Tibial nerve (tissue), 4 donors: Measurements from ENCODE around the gene MCF2L2.

ENCODE experiments used
- EP300 ChIP-seq, 2 donors: sonication (generic); formaldehyde crosslinking; IDR thresholded peaks; one replicate each; pipeline ENCODE4 v1.6.1; 2017; ENCODE audit warnings: antibody characterized with exemption in 2 of 2, mild to moderate bottlenecking in 1 of 2
- TF ChIP-seq, protein P1 (sequence below), 5 experiments: fragments of 200-600 bp in 3 of 5; fragments of 450-650 bp in 2 of 5; sonication (generic) in 3 of 5; IDR thresholded peaks; one replicate each; pipeline ENCODE4 v1.5.1; 2016 to 2019; ENCODE audit warnings: antibody characterized with exemption in 5 of 5, mild to moderate bottlenecking in 3 of 5, moderate library complexity in 2 of 5

DNA sequence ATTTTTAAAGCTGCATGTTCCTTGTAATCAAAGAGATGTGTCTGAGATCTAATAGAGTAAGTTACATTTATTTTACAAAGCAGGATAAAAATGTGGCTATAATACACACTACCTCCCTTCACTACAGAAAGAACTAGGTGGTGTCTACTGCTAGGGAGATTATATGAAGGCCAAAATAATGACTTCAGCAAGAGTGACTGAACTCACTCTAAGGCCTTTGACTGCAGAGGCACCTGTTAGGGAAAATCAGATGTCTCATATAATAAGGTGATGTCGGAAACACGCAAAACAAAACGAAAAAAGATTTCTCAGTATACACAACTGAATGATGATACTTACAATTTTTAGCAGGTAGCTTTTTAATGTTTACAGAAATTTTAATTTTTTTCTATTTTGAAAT, 156.3 kb downstream of the MCF2L2 start:
- TF ChIP-seq, protein P1, sequence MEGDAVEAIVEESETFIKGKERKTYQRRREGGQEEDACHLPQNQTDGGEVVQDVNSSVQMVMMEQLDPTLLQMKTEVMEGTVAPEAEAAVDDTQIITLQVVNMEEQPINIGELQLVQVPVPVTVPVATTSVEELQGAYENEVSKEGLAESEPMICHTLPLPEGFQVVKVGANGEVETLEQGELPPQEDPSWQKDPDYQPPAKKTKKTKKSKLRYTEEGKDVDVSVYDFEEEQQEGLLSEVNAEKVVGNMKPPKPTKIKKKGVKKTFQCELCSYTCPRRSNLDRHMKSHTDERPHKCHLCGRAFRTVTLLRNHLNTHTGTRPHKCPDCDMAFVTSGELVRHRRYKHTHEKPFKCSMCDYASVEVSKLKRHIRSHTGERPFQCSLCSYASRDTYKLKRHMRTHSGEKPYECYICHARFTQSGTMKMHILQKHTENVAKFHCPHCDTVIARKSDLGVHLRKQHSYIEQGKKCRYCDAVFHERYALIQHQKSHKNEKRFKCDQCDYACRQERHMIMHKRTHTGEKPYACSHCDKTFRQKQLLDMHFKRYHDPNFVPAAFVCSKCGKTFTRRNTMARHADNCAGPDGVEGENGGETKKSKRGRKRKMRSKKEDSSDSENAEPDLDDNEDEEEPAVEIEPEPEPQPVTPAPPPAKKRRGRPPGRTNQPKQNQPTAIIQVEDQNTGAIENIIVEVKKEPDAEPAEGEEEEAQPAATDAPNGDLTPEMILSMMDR (IDR thresholded peaks at IDR 0.05), result no peak
- TF ChIP-seq EP300 (IDR thresholded peaks at IDR 0.05), result no peak
